Activated CD4-positive, alpha-beta memory T cell treated with anti-CD3 and anti-CD28 coated beads for 36 hours (primary cell): ENCODE data around the gene DXO. TPM values are rescaled to one million over a fixed set of nuclear protein-coding genes. Genes with fewer than 3 reads are reported as not detected.
"Not testable (repeated sequence)": the region's sequence is repeated elsewhere in the genome, so short reads cannot be mapped to it uniquely, and the experiment has no call there.

Experiments used
- CTCF ChIA-PET: fragments of 350-600 bp; sonication (Branson Sonifier 250); formaldehyde crosslinking; loops from one replicate; lab custom pipeline; 2021; ENCODE audit warnings: antibody characterized with exemption, inconsistent platforms; lab: Charles Lee
- POLR2A ChIA-PET: fragments of 350-600 bp; sonication (Branson Sonifier 250); formaldehyde crosslinking; loops from one replicate; lab custom pipeline; 2021; ENCODE audit warnings: antibody characterized with exemption; lab: Charles Lee
- DNase-seq: peaks from one replicate; pipeline ENCODE4 v3.0.0-alpha.2; 2020
- H3K27ac Mint-ChIP-seq: one replicate; pipeline ENCODE4 v1.8.0; 2021; ENCODE audit warnings: mixed read lengths
- H3K27me3 Mint-ChIP-seq: one replicate; pipeline ENCODE4 v1.8.0; 2021; ENCODE audit warnings: mixed read lengths
- H3K36me3 Mint-ChIP-seq: one replicate; pipeline ENCODE4 v1.8.0; 2021; ENCODE audit warnings: mixed read lengths
- H3K4me1 Mint-ChIP-seq: one replicate; pipeline ENCODE4 v1.8.0; 2021; ENCODE audit warnings: low read depth, mixed read lengths
- H3K4me3 Mint-ChIP-seq: one replicate; pipeline ENCODE4 v1.8.0; 2021; ENCODE audit warnings: mild to moderate bottlenecking, mixed read lengths
- H3K9me3 Mint-ChIP-seq: one replicate; pipeline ENCODE4 v1.8.0; 2021; ENCODE audit warnings: mixed read lengths
- intact Hi-C: fragments of 100-400 bp; cut with micrococcal nuclease; formaldehyde crosslinking; loops from one replicate; pipeline ENCODE4 v1.15.1; 2023
- total RNA-seq, 2 experiments: library from RNA; stranded (reverse); gene quantifications; one replicate each; pipeline ENCODE4 v1.2.3, GENCODE V29; 2021

The DXO gene
- total RNA-seq, 2 experiments from 2014 or later = 10.8 to 12.3 TPM

GRCh38 chr6:31935823-31936222 is 36.1 kb downstream of the DXO start:
- no peaks in the 10 kb centered on the region for H3K9me3 Mint-ChIP-seq
- intact Hi-C loops = no loop called here
- POLR2A ChIA-PET = no interaction called here

GRCh38 chr6:31935021-31935420 is 36.9 kb downstream of the DXO start:
- peaks cover 2% of the 10 kb centered on the region for H3K27me3 Mint-ChIP-seq
- no peaks in the 10 kb centered on the region for H3K9me3 Mint-ChIP-seq
- POLR2A ChIA-PET = no interaction called here
- no peak overlapping the region for H3K27ac Mint-ChIP-seq
- DNase-seq = no peak
- H3K36me3 Mint-ChIP-seq = no peaks in the 10 kb centered on the region
- CTCF ChIA-PET = interaction anchor here (1.6 kb wide), 1 partner anchor 17 kb away, joined by 5 read pairs; no protein-coding TSS in a partner anchor
- no peak overlapping the region for H3K4me3 Mint-ChIP-seq
- H3K4me1 Mint-ChIP-seq = no peaks in the 10 kb centered on the region
- intact Hi-C loops = no loop called here

More at GRCh38 chr6:31935823-31936222, 36.1 kb downstream of the DXO start:
- CTCF ChIA-PET = interaction anchor here (1.6 kb wide), 1 partner anchor 16 kb away, joined by 5 read pairs; no protein-coding TSS in a partner anchor
- no peak overlapping the region for H3K27ac Mint-ChIP-seq
- peaks cover 2% of the 10 kb centered on the region for H3K27me3 Mint-ChIP-seq
- H3K36me3 Mint-ChIP-seq = no peaks in the 10 kb centered on the region
- DNase-seq = no peak
- no peaks in the 10 kb centered on the region for H3K4me1 Mint-ChIP-seq
- H3K4me3 Mint-ChIP-seq = no peak overlapping the region

- Mint-ChIP-seq H3K4me1 (no peaks in the 10 kb centered on the region), H3K9me3 (no peaks in the 10 kb centered on the region), H3K36me3 (no peaks in the 10 kb centered on the region), H3K27ac (no peak overlapping the region), H3K4me3 (no peak overlapping the region), H3K27me3 (peaks cover 2% of the 10 kb centered on the region)
- no peak for DNase-seq
- intact Hi-C loops = no loop called here
- ChIA-PET CTCF (no interaction called here), POLR2A (no interaction called here)
Measured at GRCh38 chr6:31933537-31933936, 38.4 kb downstream of the DXO start.

GRCh38 chr6:31932137-31932536 is 39.8 kb downstream of the DXO start:
- H3K27me3 Mint-ChIP-seq, H3K27ac Mint-ChIP-seq, H3K36me3 Mint-ChIP-seq, intact Hi-C loops, H3K4me3 Mint-ChIP-seq, CTCF ChIA-PET, H3K9me3 Mint-ChIP-seq, POLR2A ChIA-PET, H3K4me1 Mint-ChIP-seq, DNase-seq: not testable (repeated sequence)

GRCh38 chr6:31930962-31931361 is 41.0 kb downstream of the DXO start:
- intact Hi-C loops = no loop called here
- peaks cover 2% of the 10 kb centered on the region for H3K27me3 Mint-ChIP-seq
- no peak for DNase-seq
- no peaks in the 10 kb centered on the region for H3K36me3 Mint-ChIP-seq
- H3K27ac Mint-ChIP-seq = no peak overlapping the region
- H3K4me3 Mint-ChIP-seq = no peak overlapping the region
- H3K4me1 Mint-ChIP-seq = no peaks in the 10 kb centered on the region
- POLR2A ChIA-PET = no interaction called here
- H3K9me3 Mint-ChIP-seq = no peaks in the 10 kb centered on the region
- CTCF ChIA-PET = interaction anchor here (0.6 kb wide), 1 partner anchor 22 kb away, joined by 3 read pairs; no protein-coding TSS in a partner anchor

- no peak for DNase-seq
- Mint-ChIP-seq H3K27me3 (peaks cover 2% of the 10 kb centered on the region), H3K9me3 (no peaks in the 10 kb centered on the region), H3K4me1 (no peaks in the 10 kb centered on the region), H3K27ac (no peak overlapping the region), H3K4me3 (no peak overlapping the region), H3K36me3 (no peaks in the 10 kb centered on the region)
- intact Hi-C loops = no loop called here
- POLR2A ChIA-PET = no interaction called here
- CTCF ChIA-PET = interaction anchor here (0.5 kb wide), 1 partner anchor 15 kb away, joined by 3 read pairs; no protein-coding TSS in a partner anchor
Measured at GRCh38 chr6:31928672-31928939, 43.3 kb downstream of the DXO start.

GRCh38 chr6:31927863-31928671 is 43.9 kb downstream of the DXO start:
- CTCF ChIA-PET = no interaction called here
- no peak overlapping the region for H3K27ac Mint-ChIP-seq
- no peaks in the 10 kb centered on the region for H3K9me3 Mint-ChIP-seq
- H3K36me3 Mint-ChIP-seq = no peaks in the 10 kb centered on the region
- no peaks in the 10 kb centered on the region for H3K4me1 Mint-ChIP-seq
- DNase-seq = no peak
- H3K27me3 Mint-ChIP-seq = no peaks in the 10 kb centered on the region
- POLR2A ChIA-PET = no interaction called here
- no peak overlapping the region for H3K4me3 Mint-ChIP-seq
- intact Hi-C loops = no loop called here

- Mint-ChIP-seq H3K27ac (no peak within 1 kb of the TSS), H3K4me3 (no peak within 1 kb of the TSS), H3K4me1 (no peaks in the 10 kb centered on the region), H3K27me3 (no peaks in the 10 kb centered on the region), H3K9me3 (no peaks in the 10 kb centered on the region), H3K36me3 (no peaks in the 10 kb centered on the region)
- ChIA-PET POLR2A (no interaction called here), CTCF (no interaction called here)
- no peak for DNase-seq
- intact Hi-C loops = no loop called here
Measured at GRCh38 chr6:31927242-31927862, 44.6 kb downstream of the DXO start, which contains the start of gene C2. C2 (plus strand) TSS chr6:31927717; CDS start chr6:31927753, 36 bp downstream.

- DNase-seq = peak; percentile 56
- H3K36me3 Mint-ChIP-seq = no peaks in the 10 kb centered on the region
- intact Hi-C loops = no loop called here
- POLR2A ChIA-PET = no interaction called here
- H3K27ac Mint-ChIP-seq = no peak overlapping the region
- no peaks in the 10 kb centered on the region for H3K4me1 Mint-ChIP-seq
- no peaks in the 10 kb centered on the region for H3K9me3 Mint-ChIP-seq
- CTCF ChIA-PET = interaction anchor here (0.6 to 1.1 kb wide), 4 partner anchors 60 to 273 kb away, joined by 3 read pairs; no protein-coding TSS in a partner anchor
- H3K4me3 Mint-ChIP-seq = no peak overlapping the region
- H3K27me3 Mint-ChIP-seq = no peaks in the 10 kb centered on the region
Measured at GRCh38 chr6:31922942-31923341, 49.0 kb downstream of the DXO start.

- CTCF ChIA-PET = no interaction called here
- Mint-ChIP-seq H3K27me3 (peaks cover 2% of the 10 kb centered on the region), H3K4me3 (no peak overlapping the region), H3K9me3 (no peaks in the 10 kb centered on the region), H3K36me3 (no peaks in the 10 kb centered on the region), H3K4me1 (no peaks in the 10 kb centered on the region), H3K27ac (no peak overlapping the region)
- POLR2A ChIA-PET = no interaction called here
- DNase-seq = no peak
- intact Hi-C loops = no loop called here
Measured at GRCh38 chr6:31920811-31921210, 51.1 kb downstream of the DXO start.
